Measurements from ENCODE around the gene CDR2. TPM values are rescaled to one million over a fixed set of nuclear protein-coding genes. Genes with fewer than 3 reads are reported as not detected.

The CDR2 gene
- total and polyA plus RNA-seq, 2 of the 13 experiments (the other 11 are each of a cell fraction or from before 2014, with no cell fraction given): 59.0 to 78.9 TPM

DNA sequence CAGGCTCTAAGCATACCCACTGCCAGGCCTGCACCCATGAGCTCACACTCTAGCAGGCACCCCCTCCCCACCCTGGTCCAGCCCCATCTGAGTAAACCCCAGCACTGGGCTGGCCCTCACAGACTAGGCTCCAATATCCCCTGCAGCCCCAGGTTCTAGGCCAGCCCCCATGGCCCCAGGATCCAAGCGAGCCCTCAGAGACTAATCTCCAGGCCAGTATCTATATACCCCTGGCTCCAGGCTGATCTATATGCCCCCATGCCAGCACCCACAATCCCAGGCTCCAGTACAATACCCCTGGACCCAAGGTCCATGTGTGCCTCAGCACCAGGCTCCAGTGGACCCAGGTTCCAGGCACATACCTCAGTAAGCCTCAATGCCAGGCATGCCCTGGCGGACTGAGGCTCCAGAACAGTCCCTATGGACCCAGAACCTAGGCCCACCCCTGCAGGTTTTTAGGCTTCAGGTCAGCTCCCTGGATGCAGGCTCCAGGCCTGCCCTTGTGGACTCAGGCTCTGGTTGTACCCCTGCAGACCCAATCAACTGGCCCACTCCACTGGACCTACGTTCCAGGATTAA is 38.7 kb downstream of the CDR2 start (continued):
- TF ChIP-seq, protein P1, sequence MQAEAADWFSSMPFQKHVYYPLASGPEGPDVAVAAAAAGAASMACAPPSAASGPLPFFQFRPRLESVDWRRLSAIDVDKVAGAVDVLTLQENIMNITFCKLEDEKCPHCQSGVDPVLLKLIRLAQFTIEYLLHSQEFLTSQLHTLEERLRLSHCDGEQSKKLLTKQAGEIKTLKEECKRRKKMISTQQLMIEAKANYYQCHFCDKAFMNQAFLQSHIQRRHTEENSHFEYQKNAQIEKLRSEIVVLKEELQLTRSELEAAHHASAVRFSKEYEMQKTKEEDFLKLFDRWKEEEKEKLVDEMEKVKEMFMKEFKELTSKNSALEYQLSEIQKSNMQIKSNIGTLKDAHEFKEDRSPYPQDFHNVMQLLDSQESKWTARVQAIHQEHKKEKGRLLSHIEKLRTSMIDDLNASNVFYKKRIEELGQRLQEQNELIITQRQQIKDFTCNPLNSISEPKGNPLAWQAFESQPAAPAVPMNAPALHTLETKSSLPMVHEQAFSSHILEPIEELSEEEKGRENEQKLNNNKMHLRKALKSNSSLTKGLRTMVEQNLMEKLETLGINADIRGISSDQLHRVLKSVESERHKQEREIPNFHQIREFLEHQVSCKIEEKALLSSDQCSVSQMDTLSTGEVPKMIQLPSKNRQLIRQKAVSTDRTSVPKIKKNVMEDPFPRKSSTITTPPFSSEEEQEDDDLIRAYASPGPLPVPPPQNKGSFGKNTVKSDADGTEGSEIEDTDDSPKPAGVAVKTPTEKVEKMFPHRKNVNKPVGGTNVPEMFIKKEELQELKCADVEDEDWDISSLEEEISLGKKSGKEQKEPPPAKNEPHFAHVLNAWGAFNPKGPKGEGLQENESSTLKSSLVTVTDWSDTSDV (CRISPR knock-in tag; IDR thresholded peaks at IDR 0.05): 0 out of 2 replicates have a peak, but pooled peaks have one; percentile 51
- 0 out of 2 replicates have a peak, but pooled peaks have one; percentile 2 for TF ChIP-seq CENPT (CRISPR knock-in tag; IDR thresholded peaks at IDR 0.05; ENCODE audit: low read depth)
- no peak for TF ChIP-seq ZNF747 (CRISPR knock-in tag; IDR thresholded peaks at IDR 0.05; ENCODE audit: borderline replicate concordance)
- 0 out of 2 replicates have a peak, but pooled peaks have one; percentile 39 for TF ChIP-seq NFKB2 (CRISPR knock-in tag; IDR thresholded peaks at IDR 0.05; ENCODE audit: borderline replicate concordance)
- TF ChIP-seq JDP2 (CRISPR knock-in tag; IDR thresholded peaks at IDR 0.05; ENCODE audit: borderline replicate concordance): no peak
- 0 out of 2 replicates have a peak, but pooled peaks have one; percentile 43 for TF ChIP-seq AKAP8 (CRISPR knock-in tag; IDR thresholded peaks at IDR 0.05)
- no peak for TF ChIP-seq ZNF205 (CRISPR knock-in tag; IDR thresholded peaks at IDR 0.05)
- TF ChIP-seq, protein P2, sequence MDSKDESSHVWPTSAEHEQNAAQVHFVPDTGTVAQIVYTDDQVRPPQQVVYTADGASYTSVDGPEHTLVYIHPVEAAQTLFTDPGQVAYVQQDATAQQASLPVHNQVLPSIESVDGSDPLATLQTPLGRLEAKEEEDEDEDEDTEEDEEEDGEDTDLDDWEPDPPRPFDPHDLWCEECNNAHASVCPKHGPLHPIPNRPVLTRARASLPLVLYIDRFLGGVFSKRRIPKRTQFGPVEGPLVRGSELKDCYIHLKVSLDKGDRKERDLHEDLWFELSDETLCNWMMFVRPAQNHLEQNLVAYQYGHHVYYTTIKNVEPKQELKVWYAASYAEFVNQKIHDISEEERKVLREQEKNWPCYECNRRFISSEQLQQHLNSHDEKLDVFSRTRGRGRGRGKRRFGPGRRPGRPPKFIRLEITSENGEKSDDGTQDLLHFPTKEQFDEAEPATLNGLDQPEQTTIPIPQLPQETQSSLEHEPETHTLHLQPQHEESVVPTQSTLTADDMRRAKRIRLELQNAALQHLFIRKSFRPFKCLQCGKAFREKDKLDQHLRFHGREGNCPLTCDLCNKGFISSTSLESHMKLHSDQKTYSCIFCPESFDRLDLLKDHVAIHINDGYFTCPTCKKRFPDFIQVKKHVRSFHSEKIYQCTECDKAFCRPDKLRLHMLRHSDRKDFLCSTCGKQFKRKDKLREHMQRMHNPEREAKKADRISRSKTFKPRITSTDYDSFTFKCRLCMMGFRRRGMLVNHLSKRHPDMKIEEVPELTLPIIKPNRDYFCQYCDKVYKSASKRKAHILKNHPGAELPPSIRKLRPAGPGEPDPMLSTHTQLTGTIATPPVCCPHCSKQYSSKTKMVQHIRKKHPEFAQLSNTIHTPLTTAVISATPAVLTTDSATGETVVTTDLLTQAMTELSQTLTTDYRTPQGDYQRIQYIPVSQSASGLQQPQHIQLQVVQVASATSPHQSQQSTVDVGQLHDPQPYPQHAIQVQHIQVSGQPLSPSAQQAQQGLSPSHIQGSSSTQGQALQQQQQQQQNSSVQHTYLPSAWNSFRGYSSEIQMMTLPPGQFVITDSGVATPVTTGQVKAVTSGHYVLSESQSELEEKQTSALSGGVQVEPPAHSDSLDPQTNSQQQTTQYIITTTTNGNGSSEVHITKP (CRISPR knock-in tag; IDR thresholded peaks at IDR 0.05; ENCODE audit: low read depth): no peak
- TF ChIP-seq ZNF891 (CRISPR knock-in tag; IDR thresholded peaks at IDR 0.05): peak; percentile 89
- peak; percentile 68; the same call in 1 of the 2 replicates for TF ChIP-seq NRL (CRISPR knock-in tag; IDR thresholded peaks at IDR 0.05; ENCODE audit: borderline replicate concordance)
- TF ChIP-seq ZNF451 (CRISPR knock-in tag; IDR thresholded peaks at IDR 0.05): no peak
- TF ChIP-seq NFYC (CRISPR knock-in tag; IDR thresholded peaks at IDR 0.05): no peak
- TF ChIP-seq EHMT2 (IDR thresholded peaks at IDR 0.05; ENCODE audit: borderline replicate concordance, low read depth, low read length): no peak
- no peak for TF ChIP-seq ADNP (CRISPR knock-in tag; IDR thresholded peaks at IDR 0.05)
- TF ChIP-seq POLR2A (IDR thresholded peaks at IDR 0.05; ENCODE audit: insufficient read depth in 1 of 2, low read depth in 2 of 2, low read length in 2 of 2): peak; percentile 18 to 47; a peak in 2 of 4 replicates
- peak; percentile 41 for TF ChIP-seq POLR2AphosphoS5 (IDR thresholded peaks at IDR 0.05; ENCODE audit: low read depth, low read length)
- 0 out of 2 replicates have a peak, but pooled peaks have one; percentile 16 for TF ChIP-seq PHF8 (CRISPR knock-in tag; IDR thresholded peaks at IDR 0.05)

All from HepG2 (cell line).